ENCODE measurements around the gene GNRH2. TPM values are rescaled to one million over a fixed set of nuclear protein-coding genes. Genes with fewer than 3 reads are reported as not detected.

GNRH2 gene
- total and polyA plus RNA-seq, 2 of the 8 experiments (the other 6 are each of a cell fraction or from before 2014, with no cell fraction given): 0.09 to 0.82 TPM

- no peak overlapping the region for H2AFZ ChIP-seq (ENCODE audit: low read length)
- FAIRE-seq (no peak), DNase-seq (ENCODE audit: low read depth in 1 of 2, low spot score in 2 of 2) (no peak)
- no peak overlapping the region for H3K18ac ChIP-seq (ENCODE audit: extremely low read depth, low read length)
- H3K56ac ChIP-seq (replicated peaks; ENCODE audit: insufficient read length, low read depth, low read length): no peak overlapping the region
- H2BK5ac ChIP-seq (ENCODE audit: low read depth, low read length): no peak overlapping the region
- H4K8ac ChIP-seq (ENCODE audit: extremely low read depth, insufficient read depth, low read length): no peak overlapping the region
- no peaks in the 10 kb centered on the region for H3K23me2 ChIP-seq (ENCODE audit: low read depth, low read length)
- no peak overlapping the region for H3K27ac ChIP-seq (ENCODE audit: low read depth, low read length)
- no peak overlapping the region for H4K5ac ChIP-seq (ENCODE audit: insufficient read length, low read depth, low read length)
- H4K20me1 ChIP-seq (replicated peaks in 1 of 2; ENCODE audit: control insufficient read depth in 1 of 2, insufficient read depth in 2 of 2, low read length in 2 of 2): peaks cover 0 to 3% of the 10 kb centered on the region in 2 experiments
- peaks cover 0 to 2% (median 0%) of the 10 kb centered on the region in 4 experiments; a peak in 1 of 7 replicates for H3K27me3 ChIP-seq (replicated peaks in 1 of 4; ENCODE audit: control insufficient read depth in 3 of 4, extremely low read depth in 1 of 4, insufficient read depth in 3 of 4, low read length in 3 of 4)
- H2BK12ac ChIP-seq (ENCODE audit: low read depth, low read length): no peak overlapping the region
- no peak overlapping the region for H2BK15ac ChIP-seq (ENCODE audit: low read length)
- CTCF ChIA-PET (ENCODE audit: partially characterized antibody): interaction anchor here (2.6 kb wide), 1 partner anchor 27 kb away, joined by 9 read pairs; no protein-coding TSS in a partner anchor
- H3K79me1 ChIP-seq (ENCODE audit: low read depth, low read length): no peaks in the 10 kb centered on the region
- no peaks in the 10 kb centered on the region for H3K79me2 ChIP-seq (ENCODE audit: control insufficient read depth in 1 of 2, insufficient read depth in 2 of 2, low read length in 2 of 2)
- no peak overlapping the region for H3K4me3 ChIP-seq (ENCODE audit: extremely low read depth in 1 of 4, insufficient read depth in 2 of 4, low read depth in 3 of 4, low read length in 4 of 4)
- H4K91ac ChIP-seq (replicated peaks; ENCODE audit: insufficient read length, low read length): no peak overlapping the region
- no peaks in the 10 kb centered on the region for H3K4me1 ChIP-seq (replicated peaks in 1 of 4; ENCODE audit: control insufficient read depth in 3 of 4, insufficient read depth in 4 of 4, low read length in 3 of 4)
- WGBS, 2 experiments (ENCODE audit: extremely low coverage in 1 of 2, insufficient coverage in 1 of 2, insufficient read length in 1 of 2, insufficient replicate concordance in 2 of 2, low coverage in 1 of 2, low lambda C conversion rate in 2 of 2, missing lambda C conversion rate in 1 of 2): 88% methylated on average over 2 of the region's 2 CpGs; no CpG with 5 or more reads in 1 of the 2 experiments
- no peak overlapping the region for H2BK20ac ChIP-seq (ENCODE audit: low read length)
- peaks cover 11 to 45% (median 33%) of the 10 kb centered on the region in 4 experiments; a peak in 7 of 8 replicates for H3K36me3 ChIP-seq (ENCODE audit: control insufficient read depth in 2 of 4, insufficient read depth in 4 of 4, low read length in 3 of 4)
- no peaks in the 10 kb centered on the region for H3K9me3 ChIP-seq (ENCODE audit: insufficient read depth in 2 of 2, low read depth in 1 of 2, low read length in 1 of 2)
- POLR2A ChIA-PET (ENCODE audit: partially characterized antibody): no interaction called here
- H3K4ac ChIP-seq (replicated peaks; ENCODE audit: insufficient read length, low read depth, low read length): no peak overlapping the region
- no peak overlapping the region for H3K14ac ChIP-seq (ENCODE audit: insufficient read length)
- H3K9ac ChIP-seq (replicated peaks in 1 of 4; ENCODE audit: extremely low read depth in 1 of 4, low read depth in 3 of 4, low read length in 3 of 4): no peak overlapping the region
- H2BK120ac ChIP-seq (replicated peaks; ENCODE audit: low read depth, low read length): no peak overlapping the region
- H2AK5ac ChIP-seq (ENCODE audit: low read depth, low read length): no peak overlapping the region
- no peak overlapping the region for H3K23ac ChIP-seq (ENCODE audit: insufficient read length)
- no peak overlapping the region for H3K4me2 ChIP-seq (ENCODE audit: insufficient read depth in 1 of 2, low read depth in 2 of 2, low read length in 2 of 2)
- TF ChIP-seq MAX (IDR thresholded peaks at IDR 0.05) (no peak), SAP30 (IDR thresholded peaks at IDR 0.05; ENCODE audit: insufficient read depth, insufficient replicate concordance, low read length) (no peak), CTCF (IDR thresholded peaks at IDR 0.05; ENCODE audit: control extremely low read depth in 1 of 3, insufficient read depth in 1 of 3, low read depth in 1 of 3, low read length in 3 of 3) (no peak), TAF7 (optimal IDR thresholded peaks at IDR 0.05; ENCODE audit: borderline replicate concordance, low read depth, low read length) (no peak), GABPA (IDR thresholded peaks at IDR 0.05; ENCODE audit: borderline replicate concordance, insufficient read depth, low read length) (no peak), SUZ12 (IDR thresholded peaks at IDR 0.05; ENCODE audit: low read length) (no peak), BACH1 (IDR thresholded peaks at IDR 0.05; ENCODE audit: low read length) (no peak), EZH2 (IDR thresholded peaks at IDR 0.05; ENCODE audit: low read depth, low read length, severe bottlenecking) (no peak), TCF12 (IDR thresholded peaks at IDR 0.05; ENCODE audit: low read depth, low read length) (no peak), JUND (IDR thresholded peaks at IDR 0.05; ENCODE audit: low read length) (no peak), SIRT6 (IDR thresholded peaks at IDR 0.05; ENCODE audit: low read length) (no peak)
Observed at GRCh38 chr20:3027987-3028386, 15.4 kb upstream of the GNRH2 start.

Measured in H1 (cell line).